Transverse colon (tissue), 3 donors: ENCODE results near the gene ACTA2.

ENCODE experiments used
- EP300 ChIP-seq: sonication (generic); formaldehyde crosslinking; IDR thresholded peaks from one replicate; pipeline ENCODE4 v1.6.1; 2017; ENCODE audit warnings: antibody characterized with exemption, low read depth
- TF ChIP-seq, protein P1 (sequence below), 5 experiments: fragments of 200-600 bp in 3 of 5; fragments of 450-650 bp in 2 of 5; sonication (generic) in 3 of 5; IDR thresholded peaks; 1 replicate in 2 of 5; 2 replicates in 3 of 5; pipeline ENCODE4 v1.5.1; 2016 to 2017; ENCODE audit warnings: antibody characterized with exemption in 5 of 5, inconsistent platforms in 3 of 5, mild to moderate bottlenecking in 2 of 5, moderate library complexity in 1 of 5

DNA sequence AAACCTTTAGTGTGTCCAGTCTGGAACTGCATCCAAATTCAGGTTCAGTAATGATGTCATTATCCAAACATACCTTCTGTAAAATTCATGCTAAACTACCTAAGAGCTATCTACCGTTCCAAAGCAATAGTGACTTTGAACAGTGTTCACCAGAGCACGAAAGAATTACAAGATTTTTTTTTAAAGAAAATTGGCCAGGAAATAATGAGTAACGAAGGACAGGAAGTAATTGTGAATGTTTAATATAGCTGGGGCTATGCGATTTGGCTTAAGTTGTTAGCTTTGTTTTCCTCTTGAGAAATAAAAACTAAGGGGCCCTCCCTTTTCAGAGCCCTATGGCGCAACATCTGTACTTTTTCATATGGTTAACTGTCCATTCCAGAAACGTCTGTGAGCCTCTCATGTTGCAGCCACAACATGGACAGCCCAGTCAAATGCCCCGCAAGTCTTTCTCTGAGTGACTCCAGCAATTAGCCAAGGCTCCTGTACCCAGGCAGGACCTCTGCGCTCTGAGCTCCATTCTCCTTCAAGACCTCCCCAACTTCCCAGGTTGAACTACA lies 37.3 kb upstream of the ACTA2 start:
- TF ChIP-seq, protein P1, sequence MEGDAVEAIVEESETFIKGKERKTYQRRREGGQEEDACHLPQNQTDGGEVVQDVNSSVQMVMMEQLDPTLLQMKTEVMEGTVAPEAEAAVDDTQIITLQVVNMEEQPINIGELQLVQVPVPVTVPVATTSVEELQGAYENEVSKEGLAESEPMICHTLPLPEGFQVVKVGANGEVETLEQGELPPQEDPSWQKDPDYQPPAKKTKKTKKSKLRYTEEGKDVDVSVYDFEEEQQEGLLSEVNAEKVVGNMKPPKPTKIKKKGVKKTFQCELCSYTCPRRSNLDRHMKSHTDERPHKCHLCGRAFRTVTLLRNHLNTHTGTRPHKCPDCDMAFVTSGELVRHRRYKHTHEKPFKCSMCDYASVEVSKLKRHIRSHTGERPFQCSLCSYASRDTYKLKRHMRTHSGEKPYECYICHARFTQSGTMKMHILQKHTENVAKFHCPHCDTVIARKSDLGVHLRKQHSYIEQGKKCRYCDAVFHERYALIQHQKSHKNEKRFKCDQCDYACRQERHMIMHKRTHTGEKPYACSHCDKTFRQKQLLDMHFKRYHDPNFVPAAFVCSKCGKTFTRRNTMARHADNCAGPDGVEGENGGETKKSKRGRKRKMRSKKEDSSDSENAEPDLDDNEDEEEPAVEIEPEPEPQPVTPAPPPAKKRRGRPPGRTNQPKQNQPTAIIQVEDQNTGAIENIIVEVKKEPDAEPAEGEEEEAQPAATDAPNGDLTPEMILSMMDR (IDR thresholded peaks at IDR 0.05), result no peak
- no peak for TF ChIP-seq EP300
